ENCODE results near the gene EPHA7. TPM values are rescaled to one million over a fixed set of nuclear protein-coding genes. Genes with fewer than 3 reads are reported as not detected.

Gene EPHA7
- total and polyA plus RNA-seq, 2 donors (not counting 3 experiments of a cell fraction or from before 2014, with no cell fraction given): not detected

DNA sequence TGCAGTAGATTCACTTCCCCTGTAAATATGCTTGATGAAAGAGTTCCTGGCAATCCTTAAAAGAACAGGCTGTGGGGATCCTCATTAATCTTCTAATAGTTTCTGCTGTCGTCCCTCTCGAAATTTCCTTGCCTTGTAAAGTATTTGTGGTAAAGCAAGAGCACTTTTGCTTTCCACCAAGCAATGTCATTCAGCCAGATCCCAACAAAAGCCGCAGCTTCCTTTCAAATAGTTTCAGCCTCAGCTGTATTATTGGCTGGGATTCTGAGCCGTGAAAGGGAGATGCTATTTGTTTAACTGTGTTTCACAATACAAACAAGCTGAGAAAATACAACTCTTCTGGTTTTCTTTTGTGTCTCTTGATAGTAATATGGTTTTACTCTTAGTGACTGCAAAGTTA is 48.9 kb upstream of the EPHA7 start:
- TF ChIP-seq MYC (IDR thresholded peaks at IDR 0.05; ENCODE audit: low read depth, low read length) (no peak), GATA2 (IDR thresholded peaks at IDR 0.05; ENCODE audit: insufficient read depth, insufficient read length, low read depth, low read length) (no peak)
- no peaks in the 10 kb centered on the region for H3K27me3 ChIP-seq (ENCODE audit: control insufficient read depth in 2 of 2, insufficient read depth in 2 of 2, low read length in 2 of 2)
- H3K79me2 ChIP-seq (ENCODE audit: control insufficient read depth, insufficient read depth, low read length): no peaks in the 10 kb centered on the region
- H2AFZ ChIP-seq (ENCODE audit: low read depth, low read length): no peak overlapping the region
- FAIRE-seq (no peak), DNase-seq (ENCODE audit: low read depth, low spot score) (no peak)
- H3K4me3 ChIP-seq (replicated peaks in 1 of 3; ENCODE audit: insufficient read depth in 1 of 3, low read depth in 1 of 3, low read length in 3 of 3): no peak overlapping the region
- dilution Hi-C loops (cut with MboI; ENCODE audit: extremely low pct_ligation_motif_present, low sequenced_read_pairs) (no loop called here), intact Hi-C loops (cut with micrococcal nuclease) (no loop called here)
- POLR2A ChIA-PET: no interaction called here
- BruUV-seq (replicated peaks): no TSS peak
- CTCF ChIA-PET: no interaction called here
- no peak overlapping the region for H3K4me2 ChIP-seq (ENCODE audit: insufficient read depth, low read length)
- no peaks in the 10 kb centered on the region for H3K9me1 ChIP-seq (replicated peaks; ENCODE audit: control insufficient read depth, extremely low read depth, insufficient read depth, low read length)
- H3K9me3 ChIP-seq (replicated peaks; ENCODE audit: control insufficient read depth, insufficient read depth, low read length): no peaks in the 10 kb centered on the region
- H3K4me1 ChIP-seq (ENCODE audit: control insufficient read depth, extremely low read depth, insufficient read depth, low read length): no peaks in the 10 kb centered on the region
- no peak overlapping the region for H3K27ac ChIP-seq (ENCODE audit: insufficient read depth, low read depth, low read length)
- H3K36me3 ChIP-seq (ENCODE audit: control insufficient read depth in 2 of 2, extremely low read depth in 1 of 2, insufficient read depth in 2 of 2, low read length in 2 of 2): no peaks in the 10 kb centered on the region
- no peak overlapping the region for H3K9ac ChIP-seq (replicated peaks; ENCODE audit: extremely low read depth, insufficient read depth, low read length)
- no peaks in the 10 kb centered on the region for H4K20me1 ChIP-seq (replicated peaks; ENCODE audit: control insufficient read depth, extremely low read depth, insufficient read depth, low read length)

DNA sequence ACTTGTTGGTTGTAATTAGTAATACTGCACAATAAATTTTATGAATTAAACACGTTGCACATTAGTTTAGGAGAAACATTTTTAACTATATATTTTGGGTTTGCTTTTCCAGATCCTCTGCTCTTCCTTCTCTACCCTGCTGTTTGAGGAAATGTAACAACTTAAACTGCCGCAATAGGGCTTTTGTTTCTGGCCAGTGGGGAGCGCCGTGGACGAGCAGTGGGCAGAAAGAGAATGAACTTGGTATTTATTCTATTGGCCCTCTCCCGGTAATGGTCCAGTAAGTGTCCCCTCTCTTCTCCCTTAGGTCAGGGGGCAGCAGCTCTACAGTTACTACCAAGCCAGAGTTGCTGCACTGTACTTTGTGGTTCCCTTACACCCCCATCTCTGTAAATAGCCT is 35.2 kb upstream of the EPHA7 start:
- Histone ChIP-seq H3K4me1 (ENCODE audit: control insufficient read depth, extremely low read depth, insufficient read depth, low read length) (no peaks in the 10 kb centered on the region), H3K9ac (replicated peaks; ENCODE audit: extremely low read depth, insufficient read depth, low read length) (no peak overlapping the region), H3K9me1 (replicated peaks; ENCODE audit: control insufficient read depth, extremely low read depth, insufficient read depth, low read length) (no peaks in the 10 kb centered on the region), H2AFZ (ENCODE audit: low read depth, low read length) (no peak overlapping the region), H3K4me2 (ENCODE audit: insufficient read depth, low read length) (no peak overlapping the region), H4K20me1 (replicated peaks; ENCODE audit: control insufficient read depth, extremely low read depth, insufficient read depth, low read length) (no peaks in the 10 kb centered on the region), H3K36me3 (ENCODE audit: control insufficient read depth in 2 of 2, extremely low read depth in 1 of 2, insufficient read depth in 2 of 2, low read length in 2 of 2) (no peaks in the 10 kb centered on the region), H3K4me3 (replicated peaks in 1 of 3; ENCODE audit: insufficient read depth in 1 of 3, low read depth in 1 of 3, low read length in 3 of 3) (no peak overlapping the region), H3K9me3 (replicated peaks; ENCODE audit: control insufficient read depth, insufficient read depth, low read length) (no peaks in the 10 kb centered on the region), H3K27ac (ENCODE audit: insufficient read depth, low read depth, low read length) (no peak overlapping the region), H3K27me3 (ENCODE audit: control insufficient read depth in 2 of 2, insufficient read depth in 2 of 2, low read length in 2 of 2) (no peaks in the 10 kb centered on the region), H3K79me2 (ENCODE audit: control insufficient read depth, insufficient read depth, low read length) (no peaks in the 10 kb centered on the region)
- POLR2A ChIA-PET: no interaction called here
- no peak for DNase-seq (ENCODE audit: low read depth, low spot score)
- no TSS peak for BruUV-seq (replicated peaks)
- TF ChIP-seq EZH2 (IDR thresholded peaks at IDR 0.05; ENCODE audit: borderline replicate concordance, low read depth, low read length, severe bottlenecking) (no peak), POLR2AphosphoS5 (IDR thresholded peaks at IDR 0.05; ENCODE audit: insufficient read depth, low read depth, low read length) (no peak), MYC (IDR thresholded peaks at IDR 0.05; ENCODE audit: low read depth, low read length) (no peak)
- intact Hi-C loops (cut with micrococcal nuclease): no loop called here
- CTCF ChIA-PET: no interaction called here
- dilution Hi-C loops (cut with MboI; ENCODE audit: extremely low pct_ligation_motif_present, low sequenced_read_pairs): no loop called here
- FAIRE-seq: no peak

Measured in endothelial cell of umbilical vein (primary cell).